Stimulated activated memory B cell treated with anti-CD40 and anti-IgM and Interleukin-4, amounts not matched to agents 10 μg/mL and 1 μg/mL and 100 μg/mL, for 72 hours (primary cell): ENCODE results near the gene DET1.
A peak's percentile ranks its signal among the peaks of the same experiment; 100 is the strongest.
"Not testable (repeated sequence)": the region's sequence is repeated elsewhere in the genome, so short reads cannot be mapped to it uniquely, and the experiment has no call there.

Experiments used
- ATAC-seq: fragments of 150-1000 bp; cut with Tn5 transposase; 2 replicates; pipeline ENCODE4 v1.10.0; 2021
- H3K27ac Mint-ChIP-seq: one replicate; pipeline ENCODE4 v1.8.0; 2022; ENCODE audit warnings: mild to moderate bottlenecking, mixed read lengths
- H3K27me3 Mint-ChIP-seq: one replicate; pipeline ENCODE4 v1.8.0; 2022; ENCODE audit warnings: mixed read lengths
- H3K36me3 Mint-ChIP-seq: one replicate; pipeline ENCODE4 v1.8.0; 2022; ENCODE audit warnings: mixed read lengths
- H3K4me1 Mint-ChIP-seq: one replicate; pipeline ENCODE4 v1.8.0; 2022; ENCODE audit warnings: mixed read lengths
- H3K4me3 Mint-ChIP-seq: one replicate; pipeline ENCODE4 v1.8.0; 2022; ENCODE audit warnings: mild to moderate bottlenecking, moderate library complexity, mixed read lengths
- H3K9me3 Mint-ChIP-seq: one replicate; pipeline ENCODE4 v1.8.0; 2022; ENCODE audit warnings: mixed read lengths

DET1 gene

DNA sequence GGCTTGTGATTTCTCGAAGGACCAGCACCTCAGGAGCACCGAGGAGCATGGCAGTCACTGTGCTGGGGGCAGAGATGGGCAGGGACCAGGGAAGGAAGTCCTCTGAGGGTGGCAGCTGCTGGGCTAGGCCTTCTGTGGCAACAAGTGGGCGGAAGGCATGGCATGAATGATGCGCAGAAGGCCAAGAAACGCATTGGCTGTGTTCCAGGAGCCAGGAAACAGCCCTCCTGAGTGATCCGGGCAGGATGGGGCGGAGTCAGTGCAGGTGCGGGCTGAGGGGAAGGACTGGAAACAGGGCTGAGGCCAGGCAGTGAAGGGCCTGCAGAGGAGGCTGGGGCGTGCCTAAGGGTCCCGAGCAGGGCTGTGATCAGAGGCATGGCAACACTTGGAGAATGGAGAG lies 55.3 kb downstream of the DET1 start:
- Mint-ChIP-seq H3K4me3 (no peak overlapping the region), H3K27ac (no peak overlapping the region), H3K27me3 (no peaks in the 10 kb centered on the region), H3K4me1 (no peaks in the 10 kb centered on the region), H3K9me3 (no peaks in the 10 kb centered on the region), H3K36me3 (no peaks in the 10 kb centered on the region)
- ATAC-seq, result no peak

DNA sequence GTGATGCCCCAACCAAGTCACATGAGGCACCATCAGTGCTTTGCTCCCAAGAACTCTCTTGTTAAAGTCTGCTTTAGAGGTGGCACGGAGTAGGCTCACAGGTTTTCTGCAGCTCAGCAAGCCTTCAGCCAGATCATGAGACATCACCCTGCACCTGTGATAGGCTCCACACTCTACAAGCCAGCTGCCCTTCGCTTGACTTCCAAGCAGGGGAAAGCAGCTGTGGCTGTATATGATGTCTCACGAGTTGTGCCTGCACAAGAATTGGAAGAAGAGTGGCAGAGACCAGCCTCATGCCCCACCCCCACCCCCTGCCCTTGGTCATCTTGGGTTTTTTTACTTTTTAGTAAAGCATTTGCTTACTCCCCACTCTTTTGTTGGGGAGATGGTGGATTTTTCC lies 56.4 kb downstream of the DET1 start:
- H3K27ac Mint-ChIP-seq, result no peak overlapping the region
- H3K27me3 Mint-ChIP-seq, result no peaks in the 10 kb centered on the region
- H3K36me3 Mint-ChIP-seq, result no peaks in the 10 kb centered on the region
- ATAC-seq, result no peak
- H3K4me1 Mint-ChIP-seq, result no peaks in the 10 kb centered on the region
- no peaks in the 10 kb centered on the region for H3K9me3 Mint-ChIP-seq
- H3K4me3 Mint-ChIP-seq, result no peak overlapping the region

- Mint-ChIP-seq H3K4me3 (no peak overlapping the region), H3K36me3 (no peaks in the 10 kb centered on the region), H3K9me3 (no peaks in the 10 kb centered on the region), H3K27ac (no peak overlapping the region), H3K4me1 (no peaks in the 10 kb centered on the region), H3K27me3 (no peaks in the 10 kb centered on the region)
- no peak for ATAC-seq
These were observed 57.2 kb downstream of the DET1 start for GRCh38 chr15:88489321-88489720.

DNA sequence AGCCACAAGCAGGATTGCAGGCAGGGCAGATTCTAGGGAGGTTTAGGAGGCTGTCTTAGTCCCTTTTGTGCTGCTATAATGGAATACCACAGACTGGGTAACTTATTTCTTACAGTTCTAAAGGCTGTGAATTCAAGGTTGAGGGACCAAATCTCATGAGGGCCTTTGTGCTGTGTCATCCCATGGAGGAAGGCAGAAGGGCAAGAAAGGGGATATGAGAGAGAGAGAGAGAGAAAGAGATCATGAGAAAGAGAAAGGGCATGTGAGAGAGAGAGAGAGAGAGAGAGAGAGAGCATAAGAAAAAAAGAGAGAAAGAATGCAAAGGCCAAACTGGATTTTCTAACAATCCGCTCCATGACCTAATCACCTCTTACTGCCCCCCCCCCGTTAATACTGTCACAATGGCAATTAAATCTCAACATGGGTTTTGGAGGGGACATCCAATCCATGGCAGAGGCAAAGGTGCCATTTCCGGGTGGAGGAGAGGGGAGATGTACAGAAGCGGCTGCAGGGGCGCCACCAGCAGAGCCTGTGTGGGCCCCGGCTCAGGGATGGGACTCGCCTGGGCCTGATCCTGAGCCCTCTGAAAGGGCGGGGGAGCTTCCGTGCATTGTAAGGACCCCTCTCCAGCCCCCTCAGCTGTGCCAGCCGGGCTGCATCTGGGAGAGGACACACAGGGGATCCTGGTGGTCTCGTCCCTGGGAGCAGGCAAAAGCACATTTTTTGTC lies 58.5 kb downstream of the DET1 start:
- no peak overlapping the region for H3K4me3 Mint-ChIP-seq
- ATAC-seq, result no peak
- no peaks in the 10 kb centered on the region for H3K9me3 Mint-ChIP-seq
- no peaks in the 10 kb centered on the region for H3K36me3 Mint-ChIP-seq
- peak overlapping the region; percentile 11 for H3K27ac Mint-ChIP-seq
- H3K4me1 Mint-ChIP-seq, result no peaks in the 10 kb centered on the region
- no peaks in the 10 kb centered on the region for H3K27me3 Mint-ChIP-seq

GRCh38 chr15:88487178-88487795 lies 59.2 kb downstream of the DET1 start:
- peak overlapping the region; percentile 11 for H3K27ac Mint-ChIP-seq
- H3K4me1 Mint-ChIP-seq, result no peaks in the 10 kb centered on the region
- no peaks in the 10 kb centered on the region for H3K27me3 Mint-ChIP-seq
- H3K36me3 Mint-ChIP-seq, result no peaks in the 10 kb centered on the region
- H3K9me3 Mint-ChIP-seq, result no peaks in the 10 kb centered on the region
- ATAC-seq, result no peak
- no peak overlapping the region for H3K4me3 Mint-ChIP-seq

GRCh38 chr15:88484682-88485331 lies 61.7 kb downstream of the DET1 start:
- Mint-ChIP-seq H3K27ac (no peak overlapping the region), H3K9me3 (no peaks in the 10 kb centered on the region), H3K36me3 (peaks cover 7% of the 10 kb centered on the region), H3K4me1 (no peaks in the 10 kb centered on the region), H3K4me3 (no peak overlapping the region), H3K27me3 (no peaks in the 10 kb centered on the region)
- no peak for ATAC-seq

- H3K4me3 Mint-ChIP-seq, result no peak overlapping the region
- no peak overlapping the region for H3K27ac Mint-ChIP-seq
- H3K9me3 Mint-ChIP-seq, result no peaks in the 10 kb centered on the region
- no peak for ATAC-seq
- no peaks in the 10 kb centered on the region for H3K4me1 Mint-ChIP-seq
- H3K36me3 Mint-ChIP-seq, result peaks cover 25% of the 10 kb centered on the region
- H3K27me3 Mint-ChIP-seq, result no peaks in the 10 kb centered on the region
These were observed 64.2 kb downstream of the DET1 start for GRCh38 chr15:88482263-88482662.

DNA sequence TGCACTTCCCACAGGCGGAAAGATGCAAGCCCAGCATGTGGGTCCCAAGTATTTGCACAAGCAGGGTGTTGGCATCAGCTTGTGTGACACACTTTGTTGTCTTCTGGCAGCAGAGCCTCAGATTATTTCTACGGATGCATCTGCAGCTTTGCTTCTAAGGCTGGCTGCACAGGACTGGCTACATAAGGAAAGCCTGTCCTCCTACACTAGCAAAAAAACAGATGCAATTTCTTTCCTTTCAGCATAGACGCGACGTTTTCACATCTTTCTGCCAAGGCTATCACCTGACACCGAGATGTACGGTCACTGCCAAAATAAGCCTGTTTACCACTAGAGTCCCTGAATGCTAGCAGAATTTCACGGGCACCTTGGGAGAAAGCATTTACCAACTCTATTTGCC lies 65.5 kb downstream of the DET1 start:
- Mint-ChIP-seq H3K36me3 (peaks cover 33% of the 10 kb centered on the region), H3K4me3 (no peak overlapping the region)

GRCh38 chr15:88479169-88479568 lies 67.3 kb downstream of the DET1 start:
- H3K4me3 Mint-ChIP-seq, result no peak overlapping the region
- ATAC-seq, result no peak
- no peaks in the 10 kb centered on the region for H3K4me1 Mint-ChIP-seq
- peaks cover 33% of the 10 kb centered on the region for H3K36me3 Mint-ChIP-seq
- H3K27ac Mint-ChIP-seq, result no peak overlapping the region
- no peaks in the 10 kb centered on the region for H3K9me3 Mint-ChIP-seq
- no peaks in the 10 kb centered on the region for H3K27me3 Mint-ChIP-seq

More for the DNA sequence above, 65.5 kb downstream of the DET1 start:
- Mint-ChIP-seq H3K4me1 (no peaks in the 10 kb centered on the region), H3K9me3 (no peaks in the 10 kb centered on the region), H3K27me3 (no peaks in the 10 kb centered on the region), H3K27ac (no peak overlapping the region)
- ATAC-seq, result no peak

DNA sequence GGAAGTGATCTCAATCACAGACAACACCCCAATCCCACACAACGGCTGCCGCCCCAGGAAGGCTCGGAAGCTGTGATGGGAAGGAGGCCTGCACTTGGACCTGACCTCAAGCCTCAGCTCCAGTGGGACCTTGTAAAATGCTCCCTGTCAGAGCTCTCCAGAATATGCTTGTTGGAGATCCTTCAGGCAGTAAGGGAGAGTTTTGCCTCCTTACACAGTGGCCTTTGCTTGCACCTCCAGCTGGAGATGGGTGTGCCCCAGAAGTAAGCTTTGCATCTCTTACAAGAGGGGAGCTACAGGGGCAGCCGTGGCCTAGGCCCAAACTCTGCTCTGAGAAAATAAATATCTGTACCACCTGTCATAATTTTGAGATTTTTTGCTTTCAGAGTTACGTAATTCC lies 68.6 kb downstream of the DET1 start:
- peaks cover 33% of the 10 kb centered on the region for H3K36me3 Mint-ChIP-seq

DNA sequence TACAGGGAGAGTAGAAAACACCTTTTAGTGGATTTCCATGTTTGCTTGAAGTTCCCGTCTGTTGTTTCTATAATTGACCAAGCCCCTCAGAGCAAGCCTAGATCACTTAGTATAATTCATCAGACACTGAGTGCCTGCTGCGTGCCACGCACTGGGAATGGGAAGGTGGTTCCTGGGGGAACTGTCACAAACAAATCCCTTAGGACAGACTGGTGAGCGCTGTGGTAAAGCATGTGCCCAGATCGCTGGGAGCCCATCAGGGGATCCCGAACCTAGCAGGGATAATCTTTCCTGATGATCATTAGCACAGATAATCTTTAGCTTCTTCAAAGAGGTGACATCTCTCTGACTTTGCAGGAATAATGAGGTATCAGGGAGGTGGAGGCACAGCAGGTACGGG lies 69.4 kb downstream of the DET1 start:
- Mint-ChIP-seq H3K4me1 (peaks cover 4% of the 10 kb centered on the region), H3K9me3 (no peaks in the 10 kb centered on the region), H3K36me3 (peaks cover 40% of the 10 kb centered on the region), H3K27me3 (no peaks in the 10 kb centered on the region), H3K27ac (no peak overlapping the region), H3K4me3 (no peak overlapping the region)
- ATAC-seq, result no peak

More for the DNA sequence above, 68.6 kb downstream of the DET1 start:
- Mint-ChIP-seq H3K27ac (no peak overlapping the region), H3K4me3 (no peak overlapping the region), H3K4me1 (no peaks in the 10 kb centered on the region), H3K27me3 (no peaks in the 10 kb centered on the region), H3K9me3 (no peaks in the 10 kb centered on the region)
- no peak for ATAC-seq

- Mint-ChIP-seq H3K27me3 (no peaks in the 10 kb centered on the region), H3K4me3 (no peak overlapping the region), H3K4me1 (peaks cover 9% of the 10 kb centered on the region), H3K9me3 (no peaks in the 10 kb centered on the region), H3K27ac (no peak overlapping the region), H3K36me3 (peaks cover 43% of the 10 kb centered on the region)
- peak; percentile 54 for ATAC-seq
These were observed 69.8 kb downstream of the DET1 start for GRCh38 chr15:88476635-88477060.

DNA sequence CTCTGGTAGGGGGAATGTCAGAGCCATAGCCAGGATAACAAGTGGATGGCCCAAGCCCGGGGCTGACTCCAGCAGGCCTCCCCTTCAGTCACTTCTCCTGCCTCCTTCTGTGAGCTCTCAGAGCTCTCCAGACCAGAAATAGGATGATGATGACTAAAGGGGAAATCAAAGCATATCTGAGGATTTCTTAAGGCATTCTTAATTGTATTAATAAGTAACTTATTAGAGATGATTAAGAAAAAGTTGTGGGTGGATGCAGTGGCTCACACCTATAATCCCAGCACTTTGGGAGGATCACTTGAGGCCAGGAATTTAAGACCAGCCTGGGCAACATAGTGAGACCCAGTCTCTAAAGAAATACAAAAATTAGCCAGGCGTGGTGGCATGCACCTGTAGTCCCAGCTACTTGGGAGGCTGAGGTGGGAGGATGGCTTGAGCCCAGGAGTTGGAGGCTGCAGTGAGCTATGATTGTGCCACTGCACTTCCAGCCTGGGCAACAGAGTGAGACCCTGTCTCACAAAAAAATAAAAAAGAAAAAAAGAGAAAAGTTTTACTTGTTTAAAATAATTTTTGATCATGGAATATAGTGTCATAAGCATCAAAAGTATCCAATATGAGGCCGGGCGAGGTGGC lies 72.7 kb downstream of the DET1 start:
- not testable (repeated sequence) for H3K4me3 Mint-ChIP-seq, H3K27me3 Mint-ChIP-seq, ATAC-seq, H3K9me3 Mint-ChIP-seq, H3K27ac Mint-ChIP-seq
- peaks cover 29% of the 10 kb centered on the region for H3K36me3 Mint-ChIP-seq
- H3K4me1 Mint-ChIP-seq, result peaks cover 11% of the 10 kb centered on the region

GRCh38 chr15:88472225-88472624 lies 74.3 kb downstream of the DET1 start:
- peaks cover 19% of the 10 kb centered on the region for H3K4me1 Mint-ChIP-seq
- no peaks in the 10 kb centered on the region for H3K9me3 Mint-ChIP-seq
- H3K27ac Mint-ChIP-seq, result peak overlapping the region; percentile 43
- no peaks in the 10 kb centered on the region for H3K27me3 Mint-ChIP-seq
- no peak overlapping the region for H3K4me3 Mint-ChIP-seq
- ATAC-seq, result peak; percentile 44
- H3K36me3 Mint-ChIP-seq, result peaks cover 19% of the 10 kb centered on the region

DNA sequence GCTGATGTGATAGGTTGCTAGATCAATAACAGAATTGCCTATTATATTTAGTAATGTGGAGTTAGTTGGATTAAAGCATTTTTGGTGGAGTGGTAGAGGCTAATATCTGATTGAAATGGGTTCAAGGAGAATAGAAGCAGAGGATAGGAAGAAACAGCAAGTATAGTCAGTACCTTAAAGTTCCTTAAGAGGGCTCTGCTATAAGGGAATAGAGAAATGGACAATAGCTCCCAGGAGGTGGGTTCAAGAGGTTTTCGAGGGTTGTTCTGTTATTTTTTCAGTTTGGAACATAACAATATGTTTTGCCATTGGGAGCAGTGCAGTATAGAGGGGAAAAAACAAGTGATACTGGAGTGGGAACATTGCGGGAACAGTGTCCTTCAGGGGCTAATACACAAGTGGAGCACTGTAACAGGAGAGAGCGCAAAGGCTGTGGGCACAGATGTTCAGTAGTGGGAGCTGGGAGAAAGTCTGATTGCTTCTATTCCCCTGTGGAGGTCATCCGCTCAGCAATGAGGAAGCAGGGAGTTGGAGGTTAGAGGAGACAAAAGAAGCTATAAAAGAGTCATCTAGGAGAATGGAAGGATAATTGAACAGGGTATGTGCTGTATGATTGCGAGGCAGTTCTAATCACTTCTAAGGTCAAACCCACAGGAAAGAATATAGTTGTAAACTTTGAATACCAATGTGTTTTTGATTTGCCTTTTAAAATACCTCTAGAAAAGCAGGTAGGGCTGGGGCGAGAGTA lies 75.7 kb downstream of the DET1 start:
- H3K4me3 Mint-ChIP-seq, result no peak overlapping the region
- ATAC-seq, result no peak

More for the DNA sequence above, 75.7 kb downstream of the DET1 start:
- peaks cover 12% of the 10 kb centered on the region for H3K36me3 Mint-ChIP-seq
- peaks cover 32% of the 10 kb centered on the region for H3K4me1 Mint-ChIP-seq
- H3K9me3 Mint-ChIP-seq, result no peaks in the 10 kb centered on the region
- no peaks in the 10 kb centered on the region for H3K27me3 Mint-ChIP-seq
- H3K27ac Mint-ChIP-seq, result no peak overlapping the region
